K562 (cell line): ENCODE results near the gene GRK1.

Experiments used
- ARHGAP35 ChIP-seq: fragments of 450-650 bp; IDR thresholded peaks from 2 replicates; pipeline ENCODE4 v1.6.1; 2018; ENCODE audit not compliant: partially characterized antibody
- CBFB ChIP-seq: sonication (generic); formaldehyde crosslinking; IDR thresholded peaks from 2 replicates; pipeline ENCODE4 v1.4.0; 2020; ENCODE audit warnings: mild to moderate bottlenecking, missing genetic modification reagents
- CTCF ChIP-seq, 3 experiments: IDR thresholded peaks in 2 of 3; conservative IDR thresholded peaks in 1 of 3; 2 replicates each; pipeline ENCODE4 v1.5.1; 2011 to 2012; ENCODE audit warnings: low read length in 3 of 3, mild to moderate bottlenecking in 3 of 3, control low read depth in 2 of 3, improper control_type of control experiment in 1 of 3, inconsistent platforms in 1 of 3, low read depth in 1 of 3, mixed read lengths in 1 of 3, moderate library complexity in 1 of 3; ENCODE audit not compliant: insufficient read depth in 2 of 3
- ELF4 ChIP-seq: fragments of 450-650 bp; formaldehyde crosslinking; IDR thresholded peaks from 2 replicates; pipeline ENCODE4 v1.4.0; 2022; ENCODE audit warnings: missing genetic modification characterization
- EZH2 ChIP-seq: IDR thresholded peaks from 2 replicates; pipeline ENCODE4 v1.6.1; 2012; ENCODE audit warnings: low read depth, mild to moderate bottlenecking, inconsistent platforms, low read length, borderline replicate concordance
- HOXB6 ChIP-seq: fragments of 250-450 bp; sonication (Bioruptor Pico); IDR thresholded peaks from 2 replicates; pipeline ENCODE4 v1.5.1; 2022; ENCODE audit warnings: mild to moderate bottlenecking, borderline replicate concordance
- MYNN ChIP-seq, 2 experiments: sonication (generic); formaldehyde crosslinking in 1 of 2; IDR thresholded peaks; 2 replicates each; pipeline versions ENCODE4 v1.5.0 to v1.6.1; 2016 to 2020; ENCODE audit warnings: antibody characterized with exemption in 1 of 2, missing genetic modification reagents in 1 of 2
- POLR2A ChIP-seq: fragments of 450-650 bp; conservative IDR thresholded peaks from 2 replicates; pipeline ENCODE4 v1.6.1; 2016
- POLR2AphosphoS5 ChIP-seq: IDR thresholded peaks from 2 replicates; pipeline ENCODE4 v1.6.1; 2011; ENCODE audit warnings: mild to moderate bottlenecking, low read depth, low read length, moderate library complexity; ENCODE audit not compliant: control insufficient read depth, insufficient read depth
- XRCC3 ChIP-seq: fragments of 450-650 bp; IDR thresholded peaks from 2 replicates; pipeline ENCODE4 v1.6.1; 2017; ENCODE audit warnings: mild to moderate bottlenecking, moderate library complexity
- ZNF140 ChIP-seq: fragments of 250-450 bp; sonication (Bioruptor Pico); IDR thresholded peaks from 2 replicates; pipeline ENCODE4 v1.8.0; 2021; ENCODE audit warnings: moderate library complexity, mild to moderate bottlenecking, inconsistent platforms
- ZNF324 ChIP-seq: fragments of 250-450 bp; sonication (Bioruptor Pico); IDR thresholded peaks from 2 replicates; pipeline ENCODE4 v1.4.0; 2020; ENCODE audit warnings: mild to moderate bottlenecking
- ZNF561 ChIP-seq: fragments of 450-650 bp; formaldehyde crosslinking; conservative IDR thresholded peaks from 2 replicates; pipeline ENCODE4 v1.4.0; 2020; ENCODE audit warnings: mild to moderate bottlenecking, moderate library complexity
- TF ChIP-seq, protein P1 (sequence below), 2 experiments: fragments of 450-650 bp; formaldehyde crosslinking in 1 of 2; IDR thresholded peaks; 2 replicates each; pipeline versions ENCODE4 v1.4.0 to v1.6.1; 2014 to 2020; ENCODE audit warnings: mild to moderate bottlenecking in 2 of 2, borderline replicate concordance in 1 of 2, low read depth in 1 of 2

- TF ChIP-seq EZH2 (no peak), CTCF (IDR thresholded peaks at IDR 0.05 in 2 of 3, conservative IDR thresholded peaks at IDR 0.05 in 1 of 3; ENCODE audit: insufficient read depth in 2 of 3, low read depth in 1 of 3, low read length in 3 of 3) (no peak), XRCC3 (no peak), POLR2AphosphoS5 (no peak), ZNF561 (CRISPR knock-in tag) (no peak), ZNF140 (CRISPR knock-in tag) (no peak), CBFB (CRISPR knock-in tag) (no peak), ELF4 (CRISPR knock-in tag) (no peak), MYNN (IDR thresholded peaks at IDR 0.05) (no peak), MYNN (CRISPR knock-in tag; IDR thresholded peaks at IDR 0.05) (no peak), ZNF324 (no peak), POLR2A (no peak), ARHGAP35 (no peak), HOXB6 (no peak)
- TF ChIP-seq, protein P1, sequence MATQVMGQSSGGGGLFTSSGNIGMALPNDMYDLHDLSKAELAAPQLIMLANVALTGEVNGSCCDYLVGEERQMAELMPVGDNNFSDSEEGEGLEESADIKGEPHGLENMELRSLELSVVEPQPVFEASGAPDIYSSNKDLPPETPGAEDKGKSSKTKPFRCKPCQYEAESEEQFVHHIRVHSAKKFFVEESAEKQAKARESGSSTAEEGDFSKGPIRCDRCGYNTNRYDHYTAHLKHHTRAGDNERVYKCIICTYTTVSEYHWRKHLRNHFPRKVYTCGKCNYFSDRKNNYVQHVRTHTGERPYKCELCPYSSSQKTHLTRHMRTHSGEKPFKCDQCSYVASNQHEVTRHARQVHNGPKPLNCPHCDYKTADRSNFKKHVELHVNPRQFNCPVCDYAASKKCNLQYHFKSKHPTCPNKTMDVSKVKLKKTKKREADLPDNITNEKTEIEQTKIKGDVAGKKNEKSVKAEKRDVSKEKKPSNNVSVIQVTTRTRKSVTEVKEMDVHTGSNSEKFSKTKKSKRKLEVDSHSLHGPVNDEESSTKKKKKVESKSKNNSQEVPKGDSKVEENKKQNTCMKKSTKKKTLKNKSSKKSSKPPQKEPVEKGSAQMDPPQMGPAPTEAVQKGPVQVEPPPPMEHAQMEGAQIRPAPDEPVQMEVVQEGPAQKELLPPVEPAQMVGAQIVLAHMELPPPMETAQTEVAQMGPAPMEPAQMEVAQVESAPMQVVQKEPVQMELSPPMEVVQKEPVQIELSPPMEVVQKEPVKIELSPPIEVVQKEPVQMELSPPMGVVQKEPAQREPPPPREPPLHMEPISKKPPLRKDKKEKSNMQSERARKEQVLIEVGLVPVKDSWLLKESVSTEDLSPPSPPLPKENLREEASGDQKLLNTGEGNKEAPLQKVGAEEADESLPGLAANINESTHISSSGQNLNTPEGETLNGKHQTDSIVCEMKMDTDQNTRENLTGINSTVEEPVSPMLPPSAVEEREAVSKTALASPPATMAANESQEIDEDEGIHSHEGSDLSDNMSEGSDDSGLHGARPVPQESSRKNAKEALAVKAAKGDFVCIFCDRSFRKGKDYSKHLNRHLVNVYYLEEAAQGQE (IDR thresholded peaks at IDR 0.05; ENCODE audit: borderline replicate concordance): no peak
- TF ChIP-seq, protein P1 (CRISPR knock-in tag; IDR thresholded peaks at IDR 0.05; ENCODE audit: low read depth): no peak
Measured at GRCh38 chr13:113651511-113652403, 15.3 kb upstream of the GRK1 start.
